K562 (cell line): ENCODE data around the gene RBKS. TPM values are rescaled to one million over a fixed set of nuclear protein-coding genes. Genes with fewer than 3 reads are reported as not detected.

Experiments used
- CLOCK ChIP-seq: fragments of 250-450 bp; sonication (Bioruptor Pico); IDR thresholded peaks from 2 replicates; pipeline ENCODE4 v1.4.0; 2020; ENCODE audit warnings: mild to moderate bottlenecking, moderate library complexity, borderline replicate concordance
- COPS2 ChIP-seq: fragments of 450-650 bp; conservative IDR thresholded peaks from 2 replicates; pipeline ENCODE4 v1.6.1; 2016; ENCODE audit warnings: mild to moderate bottlenecking, moderate library complexity
- ELK1 ChIP-seq: sonication (generic); formaldehyde crosslinking; IDR thresholded peaks from 2 replicates; pipeline ENCODE4 v1.8.1; 2022; ENCODE audit warnings: missing genetic modification reagents
- EP300 ChIP-seq: IDR thresholded peaks from 2 replicates; pipeline ENCODE4 v1.6.1; 2012; ENCODE audit warnings: low read length, improper control_type of control experiment
- FOS ChIP-seq: IDR thresholded peaks from 3 replicates; pipeline ENCODE4 v1.6.1; 2011; ENCODE audit not compliant: insufficient read length; ENCODE audit errors: extremely low read depth
- GABPB1 ChIP-seq: sonication (generic); formaldehyde crosslinking; IDR thresholded peaks from 2 replicates; pipeline ENCODE4 v1.8.0; 2022; ENCODE audit warnings: mild to moderate bottlenecking, missing genetic modification reagents
- HDAC2 ChIP-seq: fragments of 450-650 bp; IDR thresholded peaks from 2 replicates; pipeline ENCODE4 v1.6.1; 2016; ENCODE audit warnings: mild to moderate bottlenecking
- KDM5B ChIP-seq: fragments of 200-600 bp; sonication (generic); IDR thresholded peaks from 2 replicates; pipeline ENCODE4 v1.6.1; 2012; ENCODE audit warnings: low read depth, mild to moderate bottlenecking, moderate library complexity, low read length, control low read depth, inconsistent platforms; ENCODE audit not compliant: insufficient replicate concordance
- NR2C2 ChIP-seq, 2 experiments: fragments of 200-800 bp in 1 of 2; sonication (Bioruptor generic) in 1 of 2; sonication (generic) in 1 of 2; formaldehyde crosslinking in 1 of 2; IDR thresholded peaks; 2 replicates each; pipeline versions ENCODE4 v1.6.1 to v1.8.0; 2016 to 2022; ENCODE audit warnings: mild to moderate bottlenecking in 1 of 2, missing compliant biosample characterization in 1 of 2, missing genetic modification characterization in 1 of 2, missing genetic modification reagents in 1 of 2
- RBM22 ChIP-seq: fragments of 200-400 bp; formaldehyde crosslinking; IDR thresholded peaks from 2 replicates; pipeline ENCODE4 v1.6.1; 2018; ENCODE audit warnings: low read length, low read depth; ENCODE audit not compliant: poor library complexity, severe bottlenecking
- RCOR1 ChIP-seq, 2 experiments: IDR thresholded peaks; 2 replicates each; pipeline ENCODE4 v1.6.1; 2012; ENCODE audit warnings: low read depth in 2 of 2, low read length in 2 of 2, borderline replicate concordance in 1 of 2, improper control_type of control experiment in 1 of 2
- RNF2 ChIP-seq: sonication (generic); IDR thresholded peaks from 2 replicates; pipeline ENCODE4 v1.6.1; 2016
- SREBF1 ChIP-seq: fragments of 150-350 bp; IDR thresholded peaks from 2 replicates; pipeline ENCODE4 v1.6.1; 2014; ENCODE audit warnings: antibody characterized with exemption, low read depth, low read length, borderline replicate concordance
- TAF9B ChIP-seq: fragments of 450-650 bp; IDR thresholded peaks from 2 replicates; pipeline ENCODE4 v1.6.1; 2018; ENCODE audit warnings: mild to moderate bottlenecking; ENCODE audit not compliant: partially characterized antibody
- ZEB2 ChIP-seq: fragments of 450-650 bp; IDR thresholded peaks from 2 replicates; pipeline ENCODE4 v1.6.1; 2016
- ZFPM2 ChIP-seq: fragments of 250-450 bp; sonication (Bioruptor Pico); IDR thresholded peaks from 2 replicates; pipeline ENCODE4 v1.5.1; 2022; ENCODE audit warnings: mild to moderate bottlenecking
- ZNF174 ChIP-seq: fragments of 250-450 bp; sonication (Bioruptor Pico); IDR thresholded peaks from 2 replicates; pipeline ENCODE4 v1.4.0; 2020; ENCODE audit warnings: mild to moderate bottlenecking
- ZNF24 ChIP-seq: fragments of 450-650 bp; IDR thresholded peaks from 2 replicates; pipeline ENCODE4 v1.6.1; 2016
- ZNF644 ChIP-seq: fragments of 200-800 bp; sonication (Bioruptor generic); IDR thresholded peaks from 2 replicates; pipeline ENCODE4 v1.6.1; 2016; ENCODE audit warnings: low read depth, missing genetic modification characterization, missing compliant biosample characterization
- ZNF707 ChIP-seq: fragments of 250-450 bp; sonication (Bioruptor Pico); conservative IDR thresholded peaks from 2 replicates; pipeline ENCODE4 v1.8.0; 2022; ENCODE audit warnings: inconsistent platforms, mild to moderate bottlenecking, moderate library complexity
- ZNF766 ChIP-seq: fragments of 200-800 bp; sonication (Bioruptor generic); conservative IDR thresholded peaks from 2 replicates; pipeline ENCODE4 v1.6.1; 2016; ENCODE audit warnings: missing genetic modification characterization, missing compliant biosample characterization
- ZNF77 ChIP-seq: fragments of 250-450 bp; sonication (Bioruptor Pico); IDR thresholded peaks from 2 replicates; pipeline ENCODE4 v1.5.0; 2020
- ZZZ3 ChIP-seq: fragments of 450-650 bp; IDR thresholded peaks from 2 replicates; pipeline ENCODE4 v1.6.1; 2016; ENCODE audit warnings: antibody characterized with exemption, mild to moderate bottlenecking, moderate library complexity
- polyA plus RNA-seq, 8 experiments: library from polyadenylated mRNA; depleted of rRNA in 4 of 8; stranded (reverse) in 5 of 8; unstranded in 3 of 8; fragments of >200 nt; fragmentation: Nextera tagmentation in 2 of 8; fragmentation: Illumina TruSeq in 1 of 8; extraction: Ambion mirVana in 2 of 8; extraction: Trizol in 1 of 8; gene quantifications; 2 replicates each; pipeline versions ENCODE4 v1.2.1 to v1.2.3, GENCODE V29; 2011 to 2014; ENCODE audit warnings: inconsistent platforms in 1 of 8, missing spikeins in 1 of 8
- total RNA-seq, 7 experiments: library from RNA; depleted of rRNA in 6 of 7; stranded (reverse); fragments of >200 nt in 6 of 7; fragmentation: Illumina TruSeq in 2 of 7; extraction: Trizol in 2 of 7; gene quantifications; 2 replicates each; pipeline versions ENCODE4 v1.2.1 to v1.2.3, GENCODE V29; 2011 to 2021; ENCODE audit warnings: low replicate concordance in 1 of 7
- TF ChIP-seq, protein P1 (sequence below): fragments of 250-450 bp; sonication (Bioruptor Pico); IDR thresholded peaks from 2 replicates; pipeline ENCODE4 v1.5.1; 2021; ENCODE audit warnings: mild to moderate bottlenecking

Gene RBKS
- total and polyA plus RNA-seq, 9 of the 15 experiments (the other 6 are each of a cell fraction or from before 2014, with no cell fraction given) = 0.06 to 0.39 (median 0.19) TPM

GRCh38 chr2:27756544-27757498, 133.4 kb downstream of the RBKS start (continued):
- TF ChIP-seq, protein P1, sequence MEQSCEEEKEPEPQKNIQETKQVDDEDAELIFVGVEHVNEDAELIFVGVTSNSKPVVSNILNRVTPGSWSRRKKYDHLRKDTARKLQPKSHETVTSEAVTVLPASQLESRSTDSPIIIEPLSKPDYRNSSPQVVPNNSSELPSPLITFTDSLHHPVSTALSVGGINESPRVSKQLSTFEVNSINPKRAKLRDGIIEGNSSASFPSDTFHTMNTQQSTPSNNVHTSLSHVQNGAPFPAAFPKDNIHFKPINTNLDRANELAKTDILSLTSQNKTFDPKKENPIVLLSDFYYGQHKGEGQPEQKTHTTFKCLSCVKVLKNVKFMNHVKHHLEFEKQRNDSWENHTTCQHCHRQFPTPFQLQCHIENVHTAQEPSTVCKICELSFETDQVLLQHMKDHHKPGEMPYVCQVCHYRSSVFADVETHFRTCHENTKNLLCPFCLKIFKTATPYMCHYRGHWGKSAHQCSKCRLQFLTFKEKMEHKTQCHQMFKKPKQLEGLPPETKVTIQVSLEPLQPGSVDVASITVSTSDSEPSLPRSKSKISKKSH (CRISPR knock-in tag) = no peak
- no peak for TF ChIP-seq RBM22
- TF ChIP-seq ZZZ3 = no peak
- no peak for TF ChIP-seq SREBF1
- TF ChIP-seq ZEB2 = no peak
- TF ChIP-seq ZNF24 = no peak
- peak in 1 of 2 experiments; percentile 20; a peak in 1 of 4 replicates for TF ChIP-seq RCOR1 (IDR thresholded peaks at IDR 0.05; ENCODE audit: borderline replicate concordance in 1 of 2, low read depth in 2 of 2, low read length in 2 of 2)
- peak; percentile 64; the same call in 1 of the 2 replicates for TF ChIP-seq EP300
- no peak for TF ChIP-seq ZNF77
- TF ChIP-seq FOS = no peak
- TF ChIP-seq ZNF707 (CRISPR knock-in tag) = no peak
- no peak for TF ChIP-seq ELK1 (CRISPR knock-in tag)
- no peak for TF ChIP-seq GABPB1 (CRISPR knock-in tag)
- peak; percentile 69; the same call in 1 of the 2 replicates for TF ChIP-seq ZNF644 (tag)
- TF ChIP-seq COPS2 = no peak
- no peak for TF ChIP-seq TAF9B
- no peak for TF ChIP-seq ZFPM2
- TF ChIP-seq KDM5B = no peak
- TF ChIP-seq NR2C2 (CRISPR knock-in tag; IDR thresholded peaks at IDR 0.05) = no peak
- TF ChIP-seq NR2C2 (tag; IDR thresholded peaks at IDR 0.05) = peak; percentile 63
- TF ChIP-seq CLOCK (CRISPR knock-in tag) = no peak
- no peak for TF ChIP-seq ZNF174
- TF ChIP-seq RNF2 = peak; percentile 65; the same call in 1 of the 2 replicates
- 0 out of 2 replicates have a peak, but pooled peaks have one; percentile 46 for TF ChIP-seq ZNF766 (CRISPR knock-in tag)
- TF ChIP-seq HDAC2 = no peak; the same call in 1 of the 2 replicates
